ENCODE results near the gene IL17RA. TPM values are rescaled to one million over a fixed set of nuclear protein-coding genes. Genes with fewer than 3 reads are reported as not detected.
A peak's percentile ranks its signal among the peaks of the same experiment; 100 is the strongest.

Gene IL17RA
- total RNA-seq, 1 donor from 2014 or later: 16.9 TPM

GRCh38 chr22:17046566-17047348 is 38.0 kb upstream of the IL17RA start:
- Mint-ChIP-seq H3K27me3 (ENCODE audit: unreplicated experiment) (no peaks in the 10 kb centered on the region), H3K9me3 (ENCODE audit: unreplicated experiment) (no peaks in the 10 kb centered on the region), H3K27ac (ENCODE audit: unreplicated experiment) (no peak overlapping the region), H3K4me3 (ENCODE audit: unreplicated experiment) (no peak overlapping the region), H3K4me1 (ENCODE audit: low read depth, unreplicated experiment) (no peaks in the 10 kb centered on the region), H3K36me3 (ENCODE audit: unreplicated experiment) (no peaks in the 10 kb centered on the region)
- no peak for TF ChIP-seq CTCF (IDR thresholded peaks at IDR 0.05; ENCODE audit: partially characterized antibody, unreplicated experiment)
- no peak for DNase-seq

GRCh38 chr22:17047656-17048055 is 37.1 kb upstream of the IL17RA start:
- no peak overlapping the region for H3K27ac Mint-ChIP-seq (ENCODE audit: unreplicated experiment)
- H3K36me3 Mint-ChIP-seq (ENCODE audit: unreplicated experiment): no peaks in the 10 kb centered on the region
- H3K9me3 Mint-ChIP-seq (ENCODE audit: unreplicated experiment): no peaks in the 10 kb centered on the region
- no peaks in the 10 kb centered on the region for H3K27me3 Mint-ChIP-seq (ENCODE audit: unreplicated experiment)
- DNase-seq: no peak
- no peak overlapping the region for H3K4me3 Mint-ChIP-seq (ENCODE audit: unreplicated experiment)
- no peak for TF ChIP-seq CTCF (IDR thresholded peaks at IDR 0.05; ENCODE audit: partially characterized antibody, unreplicated experiment)
- no peaks in the 10 kb centered on the region for H3K4me1 Mint-ChIP-seq (ENCODE audit: low read depth, unreplicated experiment)

GRCh38 chr22:17056058-17056457 is 28.7 kb upstream of the IL17RA start:
- no peaks in the 10 kb centered on the region for H3K9me3 Mint-ChIP-seq (ENCODE audit: unreplicated experiment)
- no peaks in the 10 kb centered on the region for H3K4me1 Mint-ChIP-seq (ENCODE audit: low read depth, unreplicated experiment)
- no peak overlapping the region for H3K4me3 Mint-ChIP-seq (ENCODE audit: unreplicated experiment)
- H3K36me3 Mint-ChIP-seq (ENCODE audit: unreplicated experiment): no peaks in the 10 kb centered on the region
- DNase-seq: no peak
- TF ChIP-seq CTCF (IDR thresholded peaks at IDR 0.05; ENCODE audit: partially characterized antibody, unreplicated experiment): no peak
- H3K27me3 Mint-ChIP-seq (ENCODE audit: unreplicated experiment): no peaks in the 10 kb centered on the region
- no peak overlapping the region for H3K27ac Mint-ChIP-seq (ENCODE audit: unreplicated experiment)

- Mint-ChIP-seq H3K27me3 (ENCODE audit: unreplicated experiment) (no peaks in the 10 kb centered on the region), H3K27ac (ENCODE audit: unreplicated experiment) (no peak overlapping the region), H3K36me3 (ENCODE audit: unreplicated experiment) (no peaks in the 10 kb centered on the region), H3K4me1 (ENCODE audit: low read depth, unreplicated experiment) (no peaks in the 10 kb centered on the region), H3K4me3 (ENCODE audit: unreplicated experiment) (no peak overlapping the region), H3K9me3 (ENCODE audit: unreplicated experiment) (peaks cover 2% of the 10 kb centered on the region)
- no peak for DNase-seq
- no peak for TF ChIP-seq CTCF (IDR thresholded peaks at IDR 0.05; ENCODE audit: partially characterized antibody, unreplicated experiment)
These were observed 28.0 kb upstream of the IL17RA start for GRCh38 chr22:17056807-17057206.

- Mint-ChIP-seq H3K27ac (ENCODE audit: unreplicated experiment) (no peak overlapping the region), H3K4me3 (ENCODE audit: unreplicated experiment) (no peak overlapping the region), H3K36me3 (ENCODE audit: unreplicated experiment) (no peaks in the 10 kb centered on the region), H3K9me3 (ENCODE audit: unreplicated experiment) (peaks cover 2% of the 10 kb centered on the region), H3K4me1 (ENCODE audit: low read depth, unreplicated experiment) (no peaks in the 10 kb centered on the region), H3K27me3 (ENCODE audit: unreplicated experiment) (no peaks in the 10 kb centered on the region)
- TF ChIP-seq CTCF (IDR thresholded peaks at IDR 0.05; ENCODE audit: partially characterized antibody, unreplicated experiment): peak; percentile 90
- DNase-seq: peak; percentile 78
These were observed 26.6 kb upstream of the IL17RA start for GRCh38 chr22:17057959-17058814.

Measured in glutamatergic neuron (in vitro differentiated cells).